NOMO-1 treated with dmso at 0.1 percent for 144 hours (cell line): ENCODE results near the gene TMCO1.
"Not testable (repeated sequence)": the region's sequence is repeated elsewhere in the genome, so short reads cannot be mapped to it uniquely, and the experiment has no call there.

Source experiments
- DNase-seq: peaks from one replicate; lab custom pipeline; 2025; ENCODE audit not compliant: unreplicated experiment; lab: John Stamatoyannopoulos, UW

TMCO1 gene

GRCh38 chr1:165688046-165688445 is 80.6 kb downstream of the TMCO1 start:
- DNase-seq, result no peak

- DNase-seq, result no peak
These were observed 81.7 kb downstream of the TMCO1 start for GRCh38 chr1:165686971-165687433.

- no peak for DNase-seq
These were observed 82.3 kb downstream of the TMCO1 start for GRCh38 chr1:165686121-165686970.

- no peak for DNase-seq
These were observed 84.7 kb downstream of the TMCO1 start for GRCh38 chr1:165683848-165684485.

- not testable (repeated sequence) for DNase-seq
These were observed 87.9 kb downstream of the TMCO1 start for GRCh38 chr1:165680773-165681172.

DNA sequence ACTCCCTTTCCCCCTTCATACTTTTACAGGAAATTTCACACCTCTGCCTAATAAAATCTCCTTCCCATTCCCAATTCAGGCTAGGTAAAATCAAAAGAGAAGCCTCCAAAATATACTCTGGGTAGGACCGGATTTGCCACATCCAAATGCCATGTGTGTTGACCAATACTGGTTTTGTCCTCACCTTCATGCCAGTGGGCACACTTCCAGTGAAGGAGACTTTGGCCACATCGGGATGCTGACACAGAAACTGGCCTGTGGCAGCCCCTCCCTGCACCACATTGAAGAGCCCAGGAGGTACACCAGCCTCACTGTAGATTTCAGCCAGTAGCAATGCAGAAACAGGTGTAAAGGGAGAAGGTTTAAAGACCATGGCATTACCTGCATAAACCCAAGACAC is 88.4 kb downstream of the TMCO1 start:
- DNase-seq, result no peak

- no peak for DNase-seq
These were observed 89.2 kb downstream of the TMCO1 start for GRCh38 chr1:165679282-165680036.

DNA sequence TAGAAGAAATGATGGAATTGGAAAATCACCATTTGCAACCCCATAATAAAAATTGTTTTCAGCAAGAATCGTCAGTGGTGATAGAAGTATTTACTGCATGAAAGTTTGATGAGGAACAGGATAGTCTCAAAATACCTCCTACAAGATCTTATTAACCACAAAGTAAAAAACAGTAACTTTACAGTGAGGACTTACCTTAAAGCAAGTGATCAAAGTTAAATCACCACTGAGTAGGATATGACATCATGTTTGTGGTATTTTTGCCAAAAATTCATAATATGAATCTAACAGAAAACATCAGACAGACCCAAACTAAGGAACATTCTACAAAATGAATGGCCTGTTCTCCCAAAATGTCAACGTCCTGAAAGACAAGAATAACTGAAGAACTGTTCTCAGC is 90.2 kb downstream of the TMCO1 start:
- no peak for DNase-seq
